ENCODE data around the gene CYP27B1. TPM values are rescaled to one million over a fixed set of nuclear protein-coding genes. Genes with fewer than 3 reads are reported as not detected.

Gene CYP27B1
- total and polyA plus RNA-seq, 9 of the 15 experiments (the other 6 are each of a cell fraction or from before 2014, with no cell fraction given) = 0.18 to 4.2 (median 1.8) TPM

DNA sequence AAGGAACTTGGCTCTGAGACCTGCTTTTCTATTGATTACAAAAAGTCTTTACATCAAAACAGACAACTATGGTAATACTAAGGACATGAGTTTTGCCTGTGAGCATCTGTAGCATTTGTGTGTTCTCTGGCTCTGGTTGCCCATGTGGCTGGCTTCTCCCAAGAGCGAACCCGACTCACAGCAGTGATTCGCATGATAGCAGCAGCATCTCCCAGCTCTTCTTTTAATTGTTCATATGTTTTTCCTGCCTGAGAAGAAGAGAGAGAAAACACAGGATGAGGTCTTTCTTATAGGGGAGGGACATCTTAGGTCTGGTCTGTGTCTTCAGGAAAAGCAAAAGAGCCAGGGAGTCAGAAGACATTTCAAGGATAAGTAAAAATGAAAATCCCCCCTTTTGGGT lies 34.1 kb upstream of the CYP27B1 start:
- H3K9ac ChIP-seq (ENCODE audit: insufficient read depth in 1 of 2, low read depth in 2 of 2, low read length in 2 of 2) = no peak overlapping the region
- H3K36me3 ChIP-seq (ENCODE audit: control insufficient read depth, insufficient read depth, low read length) = peaks cover 50% of the 10 kb centered on the region
- no peak overlapping the region for H3K27ac ChIP-seq (ENCODE audit: extremely low read depth, low read depth, low read length)
- BruUV-seq (replicated peaks) = no TSS peak
- H3K79me2 ChIP-seq (ENCODE audit: control insufficient read depth, insufficient read depth, low read length) = no peaks in the 10 kb centered on the region
- H3K9me1 ChIP-seq (ENCODE audit: control insufficient read depth, insufficient read depth, low read length) = no peaks in the 10 kb centered on the region
- no peaks in the 10 kb centered on the region for H3K9me3 ChIP-seq (replicated peaks; ENCODE audit: control insufficient read depth, insufficient read depth, low read depth, low read length)
- no peak for TF ChIP-seq HSF4 (CRISPR knock-in tag; IDR thresholded peaks at IDR 0.05; ENCODE audit: borderline replicate concordance)
- TF ChIP-seq POU5F1 (IDR thresholded peaks at IDR 0.05; ENCODE audit: borderline replicate concordance, low read depth, low read length, partially characterized antibody) = no peak
- TF ChIP-seq HMGN3 (IDR thresholded peaks at IDR 0.05; ENCODE audit: borderline replicate concordance, extremely low read depth, insufficient read length, low read depth, low read length) = no peak
- no peak for TF ChIP-seq ZNF561 (CRISPR knock-in tag; conservative IDR thresholded peaks at IDR 0.05)
- TF ChIP-seq, protein P1, sequence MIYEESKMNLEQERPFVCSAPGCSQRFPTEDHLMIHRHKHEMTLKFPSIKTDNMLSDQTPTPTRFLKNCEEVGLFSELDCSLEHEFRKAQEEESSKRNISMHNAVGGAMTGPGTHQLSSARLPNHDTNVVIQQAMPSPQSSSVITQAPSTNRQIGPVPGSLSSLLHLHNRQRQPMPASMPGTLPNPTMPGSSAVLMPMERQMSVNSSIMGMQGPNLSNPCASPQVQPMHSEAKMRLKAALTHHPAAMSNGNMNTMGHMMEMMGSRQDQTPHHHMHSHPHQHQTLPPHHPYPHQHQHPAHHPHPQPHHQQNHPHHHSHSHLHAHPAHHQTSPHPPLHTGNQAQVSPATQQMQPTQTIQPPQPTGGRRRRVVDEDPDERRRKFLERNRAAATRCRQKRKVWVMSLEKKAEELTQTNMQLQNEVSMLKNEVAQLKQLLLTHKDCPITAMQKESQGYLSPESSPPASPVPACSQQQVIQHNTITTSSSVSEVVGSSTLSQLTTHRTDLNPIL (CRISPR knock-in tag; IDR thresholded peaks at IDR 0.05) = no peak
- no peak for TF ChIP-seq ZNF316 (IDR thresholded peaks at IDR 0.05)
- TF ChIP-seq EGR1 (conservative IDR thresholded peaks at IDR 0.05) = no peak
- TF ChIP-seq MEF2D (tag; conservative IDR thresholded peaks at IDR 0.05; ENCODE audit: low read depth) = no peak
- TF ChIP-seq, protein P2, sequence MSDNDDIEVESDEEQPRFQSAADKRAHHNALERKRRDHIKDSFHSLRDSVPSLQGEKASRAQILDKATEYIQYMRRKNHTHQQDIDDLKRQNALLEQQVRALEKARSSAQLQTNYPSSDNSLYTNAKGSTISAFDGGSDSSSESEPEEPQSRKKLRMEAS (CRISPR knock-in tag; IDR thresholded peaks at IDR 0.05) = no peak
- TF ChIP-seq, protein P3, sequence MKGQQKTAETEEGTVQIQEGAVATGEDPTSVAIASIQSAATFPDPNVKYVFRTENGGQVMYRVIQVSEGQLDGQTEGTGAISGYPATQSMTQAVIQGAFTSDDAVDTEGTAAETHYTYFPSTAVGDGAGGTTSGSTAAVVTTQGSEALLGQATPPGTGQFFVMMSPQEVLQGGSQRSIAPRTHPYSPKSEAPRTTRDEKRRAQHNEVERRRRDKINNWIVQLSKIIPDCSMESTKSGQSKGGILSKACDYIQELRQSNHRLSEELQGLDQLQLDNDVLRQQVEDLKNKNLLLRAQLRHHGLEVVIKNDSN (CRISPR knock-in tag; IDR thresholded peaks at IDR 0.05) = no peak
- TF ChIP-seq ZNF354B (CRISPR knock-in tag; IDR thresholded peaks at IDR 0.05) = no peak
- TF ChIP-seq ETV1 (tag; conservative IDR thresholded peaks at IDR 0.05; ENCODE audit: low read depth) = no peak
- TF ChIP-seq YBX1 (IDR thresholded peaks at IDR 0.05) = no peak
- no peak for TF ChIP-seq XRCC3 (IDR thresholded peaks at IDR 0.05)
- TF ChIP-seq RFX5 (IDR thresholded peaks at IDR 0.05; ENCODE audit: low read depth, low read length) = no peak
- TF ChIP-seq, protein P4, sequence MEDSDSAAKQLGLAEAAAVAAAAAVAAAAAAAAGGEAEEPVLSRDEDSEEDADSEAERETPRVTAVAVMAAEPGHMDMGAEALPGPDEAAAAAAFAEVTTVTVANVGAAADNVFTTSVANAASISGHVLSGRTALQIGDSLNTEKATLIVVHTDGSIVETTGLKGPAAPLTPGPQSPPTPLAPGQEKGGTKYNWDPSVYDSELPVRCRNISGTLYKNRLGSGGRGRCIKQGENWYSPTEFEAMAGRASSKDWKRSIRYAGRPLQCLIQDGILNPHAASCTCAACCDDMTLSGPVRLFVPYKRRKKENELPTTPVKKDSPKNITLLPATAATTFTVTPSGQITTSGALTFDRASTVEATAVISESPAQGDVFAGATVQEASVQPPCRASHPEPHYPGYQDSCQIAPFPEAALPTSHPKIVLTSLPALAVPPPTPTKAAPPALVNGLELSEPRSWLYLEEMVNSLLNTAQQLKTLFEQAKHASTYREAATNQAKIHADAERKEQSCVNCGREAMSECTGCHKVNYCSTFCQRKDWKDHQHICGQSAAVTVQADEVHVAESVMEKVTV (CRISPR knock-in tag; IDR thresholded peaks at IDR 0.05) = no peak
- no peak for TF ChIP-seq ZNF41 (CRISPR knock-in tag; conservative IDR thresholded peaks at IDR 0.05)
- H3K4me1 ChIP-seq (replicated peaks in 1 of 2; ENCODE audit: control insufficient read depth in 2 of 2, insufficient read depth in 2 of 2, low read length in 2 of 2) = no peaks in the 10 kb centered on the region
- DNase-seq (ENCODE audit: extremely low read depth in 1 of 4, low spot score in 3 of 4) (no peak), FAIRE-seq (no peak), ATAC-seq (no peak)
- no peak overlapping the region for H3K4me2 ChIP-seq (ENCODE audit: insufficient read depth, low read length)
- intact Hi-C loops (cut with micrococcal nuclease) = no loop called here
- no peak overlapping the region for H3K4me3 ChIP-seq
- H4K20me1 ChIP-seq (replicated peaks; ENCODE audit: control insufficient read depth, insufficient read depth, low read length) = no peaks in the 10 kb centered on the region
- H2AFZ ChIP-seq (ENCODE audit: low read depth, low read length) = no peak overlapping the region
- in situ Hi-C loops (cut with MboI) = no loop called here
- POLR2A ChIA-PET = interaction anchor here (1.0 to 3.4 kb wide), 3 partner anchors 9 to 18 kb away, joined by 5 to 21 read pairs (median 5); no protein-coding TSS in a partner anchor
- H3K27me3 ChIP-seq (ENCODE audit: control insufficient read depth in 2 of 2, insufficient read depth in 2 of 2, low read length in 2 of 2) = no peaks in the 10 kb centered on the region
- CTCF ChIA-PET (ENCODE audit: low intra/inter-chr PET ratio) = no interaction called here
- WGBS (ENCODE audit: insufficient coverage, low coverage, missing lambda C conversion rate) = 94% methylated on average over 3 of the region's 3 CpGs
